Panc1 (cell line): ENCODE results near the gene MTRFR. TPM values are rescaled to one million over a fixed set of nuclear protein-coding genes. Genes with fewer than 3 reads are reported as not detected.

Source experiments
- ATAC-seq: fragments of 200-7000 bp; cut with Tn5 transposase; 2 replicates; pipeline ENCODE4 v1.9.1; 2020; ENCODE audit warnings: mild to moderate bottlenecking, moderate library complexity
- BruUV-seq: library from RNA; stranded (reverse); fragments of 400-500 nt; replicated peaks from 2 replicates; lab custom pipeline; 2021; lab: Mats Ljungman, UMichigan
- CTCF ChIA-PET: fragments of 300-600 bp; sonication (Branson Sonifier 250); formaldehyde crosslinking; loops from one replicate; lab custom pipeline; 2022; ENCODE audit warnings: antibody characterized with exemption; lab: Charles Lee
- POLR2A ChIA-PET: fragments of 300-600 bp; sonication (Branson Sonifier 250); formaldehyde crosslinking; loops from one replicate; lab custom pipeline; 2022; ENCODE audit warnings: antibody characterized with exemption; lab: Charles Lee
- DNase-seq: peaks from one replicate; pipeline ENCODE4 v3.0.0-alpha.2; 2010; ENCODE audit warnings: low read depth, low spot score
- H3K27ac ChIP-seq: 2 replicates; pipeline ENCODE4 v1.5.1; 2011; ENCODE audit warnings: mild to moderate bottlenecking, low read length, inconsistent platforms
- H3K27me3 ChIP-seq: fragments of 200-500 bp; sonication (Bioruptor generic); 2 replicates; pipeline ENCODE4 v1.6.0; 2014; ENCODE audit warnings: low read length, inconsistent platforms; ENCODE audit not compliant: control insufficient read depth, insufficient read depth
- H3K36me3 ChIP-seq: fragments of 200-500 bp; sonication (Bioruptor generic); 2 replicates; pipeline ENCODE4 v1.5.1; 2014; ENCODE audit warnings: inconsistent platforms, mild to moderate bottlenecking, low read length, moderate library complexity; ENCODE audit not compliant: control insufficient read depth, insufficient read depth
- H3K4me1 ChIP-seq: 2 replicates; pipeline ENCODE4 v1.5.1; 2011; ENCODE audit warnings: inconsistent platforms, mild to moderate bottlenecking, low read length, moderate library complexity; ENCODE audit not compliant: control insufficient read depth, insufficient read depth
- H3K4me3 ChIP-seq, 2 experiments: 2 replicates each; pipeline ENCODE4 v1.5.1; 2011 to 2012; ENCODE audit warnings: low read depth in 2 of 2, low read length in 2 of 2, mild to moderate bottlenecking in 2 of 2, inconsistent platforms in 1 of 2, moderate library complexity in 1 of 2
- H3K9me3 ChIP-seq: fragments of 200-500 bp; sonication (Bioruptor generic); 2 replicates; pipeline ENCODE4 v1.5.1; 2014; ENCODE audit warnings: low read depth, mild to moderate bottlenecking, inconsistent platforms, low read length, moderate library complexity; ENCODE audit not compliant: control insufficient read depth, insufficient read depth
- POLR2AphosphoS5 ChIP-seq: IDR thresholded peaks from 2 replicates; pipeline ENCODE4 v1.6.1; 2012; ENCODE audit warnings: mild to moderate bottlenecking, low read depth, low read length, moderate library complexity
- SIN3A ChIP-seq: IDR thresholded peaks from 2 replicates; pipeline ENCODE4 v1.6.1; 2012; ENCODE audit warnings: low read depth, mild to moderate bottlenecking, low read length, moderate library complexity, borderline replicate concordance; ENCODE audit not compliant: insufficient read depth
- TCF7L2 ChIP-seq: IDR thresholded peaks from 2 replicates; pipeline ENCODE4 v1.6.1; 2011; ENCODE audit warnings: mild to moderate bottlenecking, low read depth, low read length, inconsistent platforms
- in situ Hi-C: cut with HindIII; loops from 2 replicates; pipeline ENCODE4 v1.10.0; 2016; ENCODE audit warnings: low sequenced_read_pairs, low pct_unique_long_range_greater_than_20kb
- intact Hi-C: fragments of 100-400 bp; cut with micrococcal nuclease; formaldehyde crosslinking; loops from one replicate; pipeline ENCODE4 v1.10.0; 2022; ENCODE audit not compliant: unreplicated experiment
- total RNA-seq: library from RNA; stranded (reverse); gene quantifications from one replicate; pipeline ENCODE4 v1.2.1, GENCODE V29; 2021; ENCODE audit not compliant: unreplicated experiment
- TF ChIP-seq, protein P1 (sequence below): fragments of 450-650 bp; IDR thresholded peaks from 2 replicates; pipeline ENCODE4 v1.5.1; 2017; ENCODE audit warnings: mild to moderate bottlenecking
- TF ChIP-seq, protein P2 (sequence below), 2 experiments: IDR thresholded peaks; 2 replicates each; pipeline ENCODE4 v1.6.1; 2011 to 2012; ENCODE audit warnings: low read depth in 2 of 2, control low read depth in 1 of 2, low read length in 1 of 2, mild to moderate bottlenecking in 1 of 2, moderate library complexity in 1 of 2; ENCODE audit not compliant: insufficient read depth in 1 of 2

The MTRFR gene
- total RNA-seq, 1 experiment from 2014 or later = 21.5 TPM

DNA sequence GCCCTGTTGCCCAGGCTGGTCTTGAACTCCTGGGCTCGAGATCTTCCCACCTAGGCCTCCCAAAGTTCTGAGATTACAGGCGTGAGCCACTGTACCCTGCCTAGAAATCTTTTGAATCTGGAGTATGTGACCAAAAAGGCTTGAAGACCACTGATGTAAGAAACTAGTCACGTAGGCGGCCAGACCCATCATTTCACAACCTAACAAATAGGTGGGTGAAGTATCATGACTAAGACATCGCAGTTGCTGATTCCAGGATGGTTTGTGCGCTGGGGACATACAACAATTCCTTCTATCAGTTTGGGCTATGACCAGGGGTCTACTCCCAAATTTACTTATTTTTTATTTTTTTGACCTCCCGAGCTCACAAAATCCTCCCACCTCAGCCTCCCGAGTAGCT, 50.2 kb downstream of the MTRFR start:
- ATAC-seq = no peak
- Histone ChIP-seq H3K4me3 (no peak overlapping the region), H3K4me1 (no peaks in the 10 kb centered on the region), H3K27me3 (no peaks in the 10 kb centered on the region), H3K9me3 (no peaks in the 10 kb centered on the region), H3K36me3 (no peaks in the 10 kb centered on the region), H3K27ac (no peak overlapping the region)
- POLR2A ChIA-PET = interaction anchor here (0.6 kb wide), 1 partner anchor 139 kb away, joined by 3 read pairs; no protein-coding TSS in a partner anchor
- no TSS peak for BruUV-seq
- TF ChIP-seq, protein P1, sequence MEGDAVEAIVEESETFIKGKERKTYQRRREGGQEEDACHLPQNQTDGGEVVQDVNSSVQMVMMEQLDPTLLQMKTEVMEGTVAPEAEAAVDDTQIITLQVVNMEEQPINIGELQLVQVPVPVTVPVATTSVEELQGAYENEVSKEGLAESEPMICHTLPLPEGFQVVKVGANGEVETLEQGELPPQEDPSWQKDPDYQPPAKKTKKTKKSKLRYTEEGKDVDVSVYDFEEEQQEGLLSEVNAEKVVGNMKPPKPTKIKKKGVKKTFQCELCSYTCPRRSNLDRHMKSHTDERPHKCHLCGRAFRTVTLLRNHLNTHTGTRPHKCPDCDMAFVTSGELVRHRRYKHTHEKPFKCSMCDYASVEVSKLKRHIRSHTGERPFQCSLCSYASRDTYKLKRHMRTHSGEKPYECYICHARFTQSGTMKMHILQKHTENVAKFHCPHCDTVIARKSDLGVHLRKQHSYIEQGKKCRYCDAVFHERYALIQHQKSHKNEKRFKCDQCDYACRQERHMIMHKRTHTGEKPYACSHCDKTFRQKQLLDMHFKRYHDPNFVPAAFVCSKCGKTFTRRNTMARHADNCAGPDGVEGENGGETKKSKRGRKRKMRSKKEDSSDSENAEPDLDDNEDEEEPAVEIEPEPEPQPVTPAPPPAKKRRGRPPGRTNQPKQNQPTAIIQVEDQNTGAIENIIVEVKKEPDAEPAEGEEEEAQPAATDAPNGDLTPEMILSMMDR = no peak
- no peak for TF ChIP-seq POLR2AphosphoS5
- no peak for TF ChIP-seq SIN3A
- TF ChIP-seq, protein P2, sequence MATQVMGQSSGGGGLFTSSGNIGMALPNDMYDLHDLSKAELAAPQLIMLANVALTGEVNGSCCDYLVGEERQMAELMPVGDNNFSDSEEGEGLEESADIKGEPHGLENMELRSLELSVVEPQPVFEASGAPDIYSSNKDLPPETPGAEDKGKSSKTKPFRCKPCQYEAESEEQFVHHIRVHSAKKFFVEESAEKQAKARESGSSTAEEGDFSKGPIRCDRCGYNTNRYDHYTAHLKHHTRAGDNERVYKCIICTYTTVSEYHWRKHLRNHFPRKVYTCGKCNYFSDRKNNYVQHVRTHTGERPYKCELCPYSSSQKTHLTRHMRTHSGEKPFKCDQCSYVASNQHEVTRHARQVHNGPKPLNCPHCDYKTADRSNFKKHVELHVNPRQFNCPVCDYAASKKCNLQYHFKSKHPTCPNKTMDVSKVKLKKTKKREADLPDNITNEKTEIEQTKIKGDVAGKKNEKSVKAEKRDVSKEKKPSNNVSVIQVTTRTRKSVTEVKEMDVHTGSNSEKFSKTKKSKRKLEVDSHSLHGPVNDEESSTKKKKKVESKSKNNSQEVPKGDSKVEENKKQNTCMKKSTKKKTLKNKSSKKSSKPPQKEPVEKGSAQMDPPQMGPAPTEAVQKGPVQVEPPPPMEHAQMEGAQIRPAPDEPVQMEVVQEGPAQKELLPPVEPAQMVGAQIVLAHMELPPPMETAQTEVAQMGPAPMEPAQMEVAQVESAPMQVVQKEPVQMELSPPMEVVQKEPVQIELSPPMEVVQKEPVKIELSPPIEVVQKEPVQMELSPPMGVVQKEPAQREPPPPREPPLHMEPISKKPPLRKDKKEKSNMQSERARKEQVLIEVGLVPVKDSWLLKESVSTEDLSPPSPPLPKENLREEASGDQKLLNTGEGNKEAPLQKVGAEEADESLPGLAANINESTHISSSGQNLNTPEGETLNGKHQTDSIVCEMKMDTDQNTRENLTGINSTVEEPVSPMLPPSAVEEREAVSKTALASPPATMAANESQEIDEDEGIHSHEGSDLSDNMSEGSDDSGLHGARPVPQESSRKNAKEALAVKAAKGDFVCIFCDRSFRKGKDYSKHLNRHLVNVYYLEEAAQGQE (IDR thresholded peaks at IDR 0.05; ENCODE audit: insufficient read depth in 1 of 2, low read depth in 2 of 2, low read length in 1 of 2) = no peak
- no peak for TF ChIP-seq TCF7L2
- no peak for DNase-seq
- in situ Hi-C loops = no loop called here
- CTCF ChIA-PET = no interaction called here
- intact Hi-C loops = no loop called here

DNA sequence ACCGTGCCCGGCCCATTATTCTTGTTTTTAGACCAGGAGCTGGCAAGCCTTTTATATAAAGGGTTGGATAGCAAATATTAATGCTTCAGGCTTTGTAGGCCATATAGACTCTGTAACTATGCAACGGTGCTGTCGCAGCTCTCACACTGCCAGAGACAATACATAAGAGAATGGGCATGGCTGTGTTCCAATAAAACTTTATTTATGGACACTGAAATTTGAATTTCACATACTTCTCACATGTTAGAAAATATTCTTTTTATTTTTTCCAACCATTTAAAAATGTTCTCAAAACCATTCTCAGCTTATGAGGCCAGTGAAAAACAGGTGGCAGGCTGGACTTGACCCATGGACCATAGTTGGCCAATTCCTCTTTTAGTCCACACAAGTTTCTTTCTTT, 51.4 kb downstream of the MTRFR start:
- intact Hi-C loops = no loop called here
- Histone ChIP-seq H3K27ac (no peak overlapping the region), H3K4me1 (no peaks in the 10 kb centered on the region), H3K27me3 (no peaks in the 10 kb centered on the region), H3K36me3 (no peaks in the 10 kb centered on the region), H3K9me3 (no peaks in the 10 kb centered on the region), H3K4me3 (no peak overlapping the region)
- BruUV-seq = no TSS peak
- no peak for DNase-seq
- TF ChIP-seq POLR2AphosphoS5 = no peak
- no peak for ATAC-seq
- CTCF ChIA-PET = no interaction called here
- POLR2A ChIA-PET = no interaction called here
- in situ Hi-C loops = no loop called here

DNA sequence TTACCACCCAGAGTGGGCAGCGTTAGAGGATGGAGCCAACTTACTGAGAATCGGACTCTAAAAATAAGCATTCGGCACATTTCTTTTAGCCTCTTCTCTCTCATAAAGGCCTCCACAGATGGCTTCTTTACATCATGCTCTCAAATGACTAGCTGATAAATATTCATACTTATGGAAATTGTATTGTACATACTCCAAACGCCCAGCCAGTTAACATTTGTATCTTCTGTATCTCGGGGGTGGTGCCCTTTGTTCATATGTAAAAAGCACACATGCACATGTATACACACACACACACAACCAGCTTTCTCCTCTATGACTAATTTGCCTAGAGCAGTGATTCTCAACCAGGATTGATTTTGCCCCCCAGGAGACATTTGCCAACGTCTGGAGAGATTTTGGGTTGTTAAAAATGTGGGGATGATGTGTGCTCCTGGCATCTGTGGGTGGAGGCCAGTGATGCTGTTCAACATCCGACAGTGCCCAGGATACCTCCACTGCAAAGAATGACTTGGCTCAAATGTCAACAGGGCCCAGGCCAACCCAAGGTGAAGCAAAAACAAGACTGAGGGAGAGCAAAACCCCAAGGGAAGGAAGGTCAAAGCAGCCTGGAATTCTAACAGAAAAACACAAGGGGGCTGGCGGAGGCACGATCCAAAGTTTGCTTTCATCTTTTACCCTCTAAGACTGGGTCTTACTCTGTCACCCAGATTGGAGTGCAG, 53.6 kb downstream of the MTRFR start:
- TF ChIP-seq SIN3A = no peak
- TF ChIP-seq, protein P2 (IDR thresholded peaks at IDR 0.05; ENCODE audit: insufficient read depth in 1 of 2, low read depth in 2 of 2, low read length in 1 of 2) = no peak
- no peak; the same call in 1 of the 2 replicates for TF ChIP-seq POLR2AphosphoS5
- TF ChIP-seq, protein P1 = no peak
- TF ChIP-seq TCF7L2 = no peak
- ChIA-PET CTCF (no interaction called here), POLR2A (interaction anchor here (0.7 kb wide), 1 partner anchor 13 kb away, joined by 3 read pairs; no protein-coding TSS in a partner anchor)
- H3K27ac ChIP-seq = no peak overlapping the region
- ATAC-seq (no peak), DNase-seq (no peak)
- H3K4me1 ChIP-seq = no peaks in the 10 kb centered on the region
- H3K9me3 ChIP-seq = no peaks in the 10 kb centered on the region
- intact Hi-C loops (no loop called here), in situ Hi-C loops (no loop called here)
- no TSS peak for BruUV-seq
- H3K27me3 ChIP-seq = no peaks in the 10 kb centered on the region
- H3K4me3 ChIP-seq = no peak overlapping the region
- H3K36me3 ChIP-seq = 0 out of 2 replicates have a peak, but pooled peaks cover 4% of the 10 kb centered on the region
